ENCODE results near the gene GGNBP2.

DNA sequence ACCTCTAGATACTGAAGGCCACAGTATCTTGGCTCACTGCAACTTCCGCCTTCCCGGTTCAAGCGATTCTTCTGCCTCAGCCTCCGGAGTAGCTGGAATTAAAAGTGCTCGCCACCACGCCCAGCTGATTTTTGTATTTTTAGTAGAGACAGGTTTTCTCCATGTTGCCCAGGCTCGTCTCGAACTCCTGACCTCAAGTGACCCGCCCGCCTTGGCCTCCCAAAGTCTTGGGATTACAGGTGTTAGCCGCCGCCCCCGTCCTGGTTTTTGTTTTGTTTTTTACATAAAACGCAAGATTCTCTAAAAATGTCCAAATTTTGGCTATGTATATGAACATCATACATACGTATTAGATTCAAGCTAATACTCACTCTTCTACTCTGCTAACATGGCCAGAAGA, 2.0 kb upstream of the GGNBP2 start:
- TF ChIP-seq, protein P1, sequence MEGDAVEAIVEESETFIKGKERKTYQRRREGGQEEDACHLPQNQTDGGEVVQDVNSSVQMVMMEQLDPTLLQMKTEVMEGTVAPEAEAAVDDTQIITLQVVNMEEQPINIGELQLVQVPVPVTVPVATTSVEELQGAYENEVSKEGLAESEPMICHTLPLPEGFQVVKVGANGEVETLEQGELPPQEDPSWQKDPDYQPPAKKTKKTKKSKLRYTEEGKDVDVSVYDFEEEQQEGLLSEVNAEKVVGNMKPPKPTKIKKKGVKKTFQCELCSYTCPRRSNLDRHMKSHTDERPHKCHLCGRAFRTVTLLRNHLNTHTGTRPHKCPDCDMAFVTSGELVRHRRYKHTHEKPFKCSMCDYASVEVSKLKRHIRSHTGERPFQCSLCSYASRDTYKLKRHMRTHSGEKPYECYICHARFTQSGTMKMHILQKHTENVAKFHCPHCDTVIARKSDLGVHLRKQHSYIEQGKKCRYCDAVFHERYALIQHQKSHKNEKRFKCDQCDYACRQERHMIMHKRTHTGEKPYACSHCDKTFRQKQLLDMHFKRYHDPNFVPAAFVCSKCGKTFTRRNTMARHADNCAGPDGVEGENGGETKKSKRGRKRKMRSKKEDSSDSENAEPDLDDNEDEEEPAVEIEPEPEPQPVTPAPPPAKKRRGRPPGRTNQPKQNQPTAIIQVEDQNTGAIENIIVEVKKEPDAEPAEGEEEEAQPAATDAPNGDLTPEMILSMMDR (IDR thresholded peaks at IDR 0.05): no peak
- no peak for TF ChIP-seq POLR2A (IDR thresholded peaks at IDR 0.05)

Measured in body of pancreas (tissue), 4 donors.